Calu3 (cell line): Measurements from ENCODE around the gene TMEM222. TPM values are rescaled to one million over a fixed set of nuclear protein-coding genes. Genes with fewer than 3 reads are reported as not detected.
"Not testable (repeated sequence)": the region's sequence is repeated elsewhere in the genome, so short reads cannot be mapped to it uniquely, and the experiment has no call there.

Experiments used
- BruUV-seq: library from RNA; stranded (reverse); fragments of 400-500 nt; replicated peaks from 2 replicates; lab custom pipeline; 2021; lab: Mats Ljungman, UMichigan
- CTCF ChIA-PET: fragments of 300-600 bp; sonication (Branson Sonifier 250); formaldehyde crosslinking; loops from one replicate; lab custom pipeline; 2022; ENCODE audit warnings: antibody characterized with exemption; lab: Charles Lee
- DNase-seq: peaks from one replicate; pipeline ENCODE4 v3.0.0; 2022
- H3K27ac Mint-ChIP-seq: one replicate; pipeline ENCODE4 v1.8.0; 2022; ENCODE audit warnings: mixed read lengths; ENCODE audit not compliant: unreplicated experiment
- H3K27me3 Mint-ChIP-seq: one replicate; pipeline ENCODE4 v1.8.0; 2022; ENCODE audit warnings: mixed read lengths; ENCODE audit not compliant: unreplicated experiment
- H3K36me3 Mint-ChIP-seq: one replicate; pipeline ENCODE4 v1.8.0; 2022; ENCODE audit warnings: mild to moderate bottlenecking, moderate library complexity, mixed read lengths; ENCODE audit not compliant: insufficient read depth, unreplicated experiment
- H3K4me1 Mint-ChIP-seq: one replicate; pipeline ENCODE4 v1.8.0; 2022; ENCODE audit warnings: mild to moderate bottlenecking, low read depth, mixed read lengths; ENCODE audit not compliant: unreplicated experiment
- H3K4me3 Mint-ChIP-seq: one replicate; pipeline ENCODE4 v1.8.0; 2022; ENCODE audit warnings: mild to moderate bottlenecking, low read depth, moderate library complexity, mixed read lengths; ENCODE audit not compliant: unreplicated experiment
- H3K9me3 Mint-ChIP-seq: one replicate; pipeline ENCODE4 v1.8.0; 2022; ENCODE audit warnings: low read depth, mixed read lengths; ENCODE audit not compliant: unreplicated experiment
- CTCF ChIP-seq: fragments of 200-600 bp; IDR thresholded peaks from one replicate; pipeline ENCODE4 v1.8.0; 2022; ENCODE audit warnings: antibody characterized with exemption; ENCODE audit not compliant: unreplicated experiment
- intact Hi-C: fragments of 100-400 bp; cut with micrococcal nuclease; formaldehyde crosslinking; loops from one replicate; pipeline ENCODE4 v1.10.0; 2022; ENCODE audit not compliant: unreplicated experiment
- total RNA-seq: library from RNA; stranded (reverse); gene quantifications from 2 replicates; pipeline ENCODE4 v1.2.3, GENCODE V29; 2022

Gene TMEM222
- total RNA-seq, 1 experiment from 2014 or later: 30.4 TPM

- H3K36me3 Mint-ChIP-seq: no peaks in the 10 kb centered on the region
- no peak overlapping the region for H3K4me3 Mint-ChIP-seq
- CTCF ChIA-PET: interaction anchor here (0.7 kb wide), 1 partner anchor 180 kb away, joined by 4 read pairs; no protein-coding TSS in a partner anchor
- intact Hi-C loops: no loop called here
- BruUV-seq: no TSS peak
- no peak for TF ChIP-seq CTCF
- DNase-seq: no peak
- no peaks in the 10 kb centered on the region for H3K4me1 Mint-ChIP-seq
- H3K27me3 Mint-ChIP-seq: no peaks in the 10 kb centered on the region
- H3K27ac Mint-ChIP-seq: no peak overlapping the region
- no peaks in the 10 kb centered on the region for H3K9me3 Mint-ChIP-seq
Observed at GRCh38 chr1:27285274-27285660, 36.7 kb upstream of the TMEM222 start.

GRCh38 chr1:27285821-27286220, 36.1 kb upstream of the TMEM222 start:
- H3K27me3 Mint-ChIP-seq, H3K36me3 Mint-ChIP-seq, H3K4me3 Mint-ChIP-seq, BruUV-seq, H3K9me3 Mint-ChIP-seq, intact Hi-C loops, DNase-seq, H3K27ac Mint-ChIP-seq, H3K4me1 Mint-ChIP-seq: not testable (repeated sequence)
- CTCF ChIA-PET: interaction anchor here (0.7 to 1.0 kb wide), 3 partner anchors 47 to 184 kb away, joined by 3 to 5 read pairs (median 4); no protein-coding TSS in a partner anchor

GRCh38 chr1:27289125-27289524, 32.8 kb upstream of the TMEM222 start:
- H3K36me3 Mint-ChIP-seq, H3K4me1 Mint-ChIP-seq, CTCF ChIA-PET, H3K9me3 Mint-ChIP-seq, intact Hi-C loops, H3K27ac Mint-ChIP-seq, DNase-seq, H3K27me3 Mint-ChIP-seq, BruUV-seq, H3K4me3 Mint-ChIP-seq: not testable (repeated sequence)

DNA sequence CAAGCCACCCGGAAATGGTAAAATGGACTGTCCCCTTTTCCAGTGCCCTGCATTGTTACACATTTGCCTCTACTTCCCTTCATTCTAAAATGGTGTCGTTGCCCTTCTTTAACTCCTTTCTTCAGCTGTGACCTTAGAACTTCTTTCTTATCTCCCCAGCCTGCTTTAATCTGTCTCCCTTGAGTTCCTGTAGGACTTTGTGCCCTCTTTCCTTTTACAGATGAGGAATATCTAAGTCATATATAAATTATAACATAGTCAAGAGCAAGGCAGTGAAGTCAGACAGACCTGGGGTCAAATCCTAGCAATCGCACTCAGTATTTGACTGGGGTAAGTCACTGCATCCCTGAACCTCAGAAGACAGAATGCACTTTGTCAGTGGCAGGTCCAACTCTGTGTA, 31.4 kb upstream of the TMEM222 start:
- DNase-seq: no peak
- no peak for TF ChIP-seq CTCF
- no TSS peak for BruUV-seq
- H3K27ac Mint-ChIP-seq: no peak overlapping the region
- H3K4me1 Mint-ChIP-seq: no peaks in the 10 kb centered on the region
- no peaks in the 10 kb centered on the region for H3K27me3 Mint-ChIP-seq
- peaks cover 4% of the 10 kb centered on the region for H3K36me3 Mint-ChIP-seq
- H3K9me3 Mint-ChIP-seq: no peaks in the 10 kb centered on the region
- intact Hi-C loops: no loop called here
- CTCF ChIA-PET: no interaction called here
- H3K4me3 Mint-ChIP-seq: no peak overlapping the region

- H3K9me3 Mint-ChIP-seq: no peaks in the 10 kb centered on the region
- no peak for TF ChIP-seq CTCF
- intact Hi-C loops: no loop called here
- no TSS peak for BruUV-seq
- no peak overlapping the region for H3K27ac Mint-ChIP-seq
- no peaks in the 10 kb centered on the region for H3K4me1 Mint-ChIP-seq
- no peaks in the 10 kb centered on the region for H3K27me3 Mint-ChIP-seq
- H3K36me3 Mint-ChIP-seq: peaks cover 4% of the 10 kb centered on the region
- no peak for DNase-seq
- CTCF ChIA-PET: no interaction called here
- no peak overlapping the region for H3K4me3 Mint-ChIP-seq
Observed at GRCh38 chr1:27292106-27292505, 29.9 kb upstream of the TMEM222 start.
